GM21825 (cell line): ENCODE measurements around the gene ANKRD33B.
"Not testable (repeated sequence)": the region's sequence is repeated elsewhere in the genome, so short reads cannot be mapped to it uniquely, and the experiment has no call there.

Experiments
- ATAC-seq: cut with Tn5 transposase; IDR thresholded peaks from one replicate; pipeline ENCODE4 v1.9.1; 2021; ENCODE audit warnings: mild to moderate bottlenecking, moderate library complexity; ENCODE audit not compliant: unreplicated experiment

The ANKRD33B gene

DNA sequence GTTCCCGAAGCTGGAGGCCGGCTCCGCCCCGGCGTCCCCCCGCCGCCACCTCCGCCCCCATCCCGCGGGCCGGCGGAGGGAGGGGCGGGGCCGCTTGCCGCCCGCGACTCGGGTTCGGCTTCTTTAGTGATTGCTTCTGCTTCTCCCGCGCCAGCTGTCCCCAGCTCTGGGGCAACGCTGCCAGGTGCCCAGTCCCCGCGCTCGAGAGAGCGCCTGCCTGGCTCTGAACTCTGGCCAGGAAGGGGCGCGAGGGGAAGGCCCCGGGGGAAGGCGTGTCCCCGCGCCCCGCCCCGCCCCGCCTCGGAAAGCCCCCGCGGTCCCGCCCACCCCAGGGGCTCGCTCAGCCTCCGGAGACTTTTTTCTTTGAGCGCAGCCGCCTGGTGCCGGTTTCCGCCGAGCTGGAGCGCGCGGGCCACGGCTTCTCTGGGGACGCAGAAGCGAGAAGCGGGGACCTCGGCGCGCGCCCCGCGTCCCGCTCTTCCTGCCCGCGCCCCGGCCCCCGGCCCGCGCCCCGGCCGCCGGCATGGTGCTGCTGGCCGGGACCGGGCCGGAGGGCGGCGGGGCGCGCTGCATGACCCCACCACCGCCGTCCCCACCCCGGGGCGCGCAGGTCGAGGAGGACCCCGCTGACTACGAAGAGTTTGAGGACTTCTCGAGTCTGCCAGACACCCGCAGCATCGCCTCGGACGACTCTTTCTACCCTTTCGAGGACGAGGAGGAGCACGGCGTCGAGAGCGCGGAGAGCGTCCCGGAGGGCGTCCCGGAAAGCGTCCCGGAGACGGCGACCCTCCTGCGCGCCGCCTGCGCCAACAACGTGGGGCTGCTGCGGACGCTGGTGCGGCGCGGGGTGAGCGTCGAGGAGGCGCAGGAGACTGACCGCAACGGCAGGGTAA, at the start of gene ANKRD33B:
ANKRD33B (plus strand) TSS at position 126 of the 893 bp plus-strand sequence; CDS start at position 524, 398 bp downstream.
- peak; percentile 48 for ATAC-seq

DNA sequence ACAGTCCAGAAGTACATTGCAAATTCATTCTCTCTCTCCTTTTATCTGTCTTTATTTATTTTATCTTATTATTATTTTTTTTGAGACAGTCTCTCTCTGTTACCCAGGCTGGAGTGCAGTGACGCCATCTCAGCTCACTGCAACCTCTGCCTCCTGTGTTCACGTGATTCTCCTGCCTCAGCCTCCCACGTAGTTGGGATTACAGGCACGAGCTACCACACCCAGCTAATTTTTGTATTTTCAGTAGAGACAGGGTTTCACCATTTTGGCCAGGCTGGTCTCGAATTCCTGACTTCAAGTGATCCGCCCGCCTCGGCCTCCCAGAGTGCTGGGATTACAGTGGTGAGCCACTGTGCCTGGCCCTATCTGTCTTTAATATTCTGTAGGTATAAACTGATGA, 49.3 kb upstream of the ANKRD33B start:
- ATAC-seq, result not testable (repeated sequence)

DNA sequence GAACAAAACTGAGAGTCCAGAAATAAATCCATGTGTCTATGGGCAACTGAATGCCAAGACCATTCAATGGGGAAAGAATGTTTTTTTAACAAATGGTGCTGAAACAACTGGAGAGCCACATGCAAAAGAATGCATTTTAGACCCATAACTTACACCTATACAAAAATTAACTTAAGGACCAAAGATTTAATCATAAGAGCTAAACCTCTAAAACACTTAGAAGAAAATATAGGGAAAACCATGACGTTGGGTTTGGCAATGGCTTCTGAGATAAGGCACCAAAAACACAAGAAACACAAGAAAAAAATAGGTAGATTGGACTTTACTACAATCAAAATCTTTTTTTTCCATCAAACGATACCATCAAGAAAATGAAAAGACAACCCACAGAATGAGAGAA, 48.4 kb upstream of the ANKRD33B start:
- no peak for ATAC-seq

DNA sequence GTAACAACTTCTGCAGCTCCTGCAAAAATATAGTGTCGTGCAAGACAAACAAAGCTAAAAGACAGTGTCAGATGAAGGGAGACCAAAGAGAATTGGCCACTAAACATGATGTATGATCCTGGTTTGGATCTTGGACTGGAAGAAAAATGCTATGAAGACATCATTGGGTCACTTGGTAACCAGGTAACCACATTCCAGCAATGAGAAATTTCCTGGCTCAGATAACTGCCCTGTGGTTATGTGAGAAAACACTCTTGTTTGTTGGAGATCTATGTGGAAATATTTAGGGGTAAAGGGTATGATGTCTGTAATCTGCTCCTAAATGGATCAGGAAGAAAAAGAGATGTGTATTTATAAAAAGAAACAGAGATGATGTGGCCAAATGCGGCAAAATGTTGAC, 45.5 kb upstream of the ANKRD33B start:
- no peak for ATAC-seq

DNA sequence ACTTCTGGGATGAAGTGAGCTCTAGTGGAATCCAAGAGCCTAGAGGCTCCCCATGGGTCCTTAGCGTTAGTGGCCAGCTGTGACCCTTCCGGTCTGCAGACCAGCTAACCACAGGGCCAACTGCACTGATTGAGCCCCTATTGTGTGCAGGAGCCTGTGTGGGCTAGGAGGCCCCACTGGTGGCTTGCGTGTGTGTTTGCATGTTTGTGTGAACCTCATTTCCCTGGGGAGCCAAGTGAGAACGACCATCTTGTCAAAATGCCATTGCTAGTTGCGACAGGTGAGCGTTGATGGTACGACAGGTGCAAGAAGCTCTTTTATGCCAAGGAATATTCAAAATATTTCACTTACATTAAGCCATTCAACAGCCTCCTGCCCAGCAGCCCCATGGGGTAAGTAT, 44.1 kb upstream of the ANKRD33B start:
- no peak for ATAC-seq

DNA sequence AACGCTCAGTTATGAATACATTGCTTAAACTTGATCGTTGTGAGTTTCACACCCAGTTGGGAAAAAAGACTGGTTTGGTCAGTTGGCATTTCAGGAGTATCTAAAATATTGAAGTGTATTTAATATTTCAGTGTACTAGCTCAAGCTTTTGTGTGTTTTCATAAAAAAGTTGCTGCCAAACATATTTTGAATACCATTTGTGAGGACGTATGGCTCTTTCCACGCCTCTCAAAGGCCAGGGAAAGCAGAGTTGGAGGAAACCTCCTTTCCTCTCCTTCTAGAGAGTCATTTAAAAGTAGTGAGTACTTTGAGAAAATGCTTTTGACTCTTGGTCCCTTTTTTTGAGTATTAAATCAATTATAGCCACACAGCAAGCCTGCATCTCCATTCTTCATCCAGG, 43.2 kb upstream of the ANKRD33B start:
- no peak for ATAC-seq

DNA sequence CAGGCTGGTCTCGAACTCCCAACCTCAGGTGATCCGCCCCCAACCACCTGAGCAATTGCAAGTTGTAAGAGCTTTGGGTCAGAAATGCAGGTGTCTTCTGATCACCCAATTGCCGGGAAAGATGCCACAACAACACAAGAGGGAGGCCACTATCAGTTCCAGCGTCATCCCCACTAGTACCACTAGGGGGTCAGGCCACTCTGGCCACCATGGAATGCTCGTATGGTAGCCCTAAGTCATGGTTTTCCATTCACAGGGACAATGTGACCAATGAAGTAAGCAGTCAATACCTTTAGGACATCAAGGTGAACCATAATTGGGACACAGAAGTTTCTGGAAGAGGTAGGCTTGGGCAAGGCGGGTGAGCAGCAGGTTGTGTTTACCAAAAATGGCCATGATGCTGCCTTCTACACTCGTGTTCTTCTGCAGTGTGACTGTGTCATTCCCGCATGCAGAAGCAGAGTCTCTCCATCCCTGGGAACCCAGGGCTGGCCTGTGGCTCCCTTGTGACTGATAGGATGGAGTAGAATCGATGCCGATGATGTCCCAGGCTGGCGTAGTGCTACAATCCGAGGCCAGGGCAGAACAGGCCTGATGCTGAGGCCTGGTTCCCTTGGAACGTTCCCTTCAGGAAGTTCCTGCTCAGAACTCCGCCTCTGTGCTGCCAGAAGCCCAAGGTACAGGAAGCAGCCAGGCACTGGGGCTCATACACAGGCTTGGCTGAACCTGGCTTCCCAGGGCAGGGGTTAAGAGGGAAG, 42.2 kb upstream of the ANKRD33B start:
- ATAC-seq, result no peak

DNA sequence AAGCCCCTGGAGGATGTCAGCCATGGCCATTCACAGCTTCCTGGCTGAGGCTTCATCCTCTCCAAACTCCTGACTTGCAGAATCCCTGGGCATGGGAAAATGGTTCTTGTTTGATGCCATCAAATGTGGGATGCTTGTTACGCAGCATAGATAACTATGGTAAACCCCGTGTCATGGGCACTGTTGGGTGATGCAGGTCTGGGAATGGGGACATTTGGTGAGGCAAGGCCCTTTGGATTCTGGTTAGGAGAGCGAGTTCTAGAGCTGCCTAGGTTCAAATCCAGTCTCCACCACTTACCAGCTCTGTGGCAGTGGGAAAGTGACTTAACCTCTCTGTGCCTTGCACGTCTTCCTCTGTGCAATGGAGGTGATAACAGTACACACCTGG, 41.7 kb upstream of the ANKRD33B start:
- ATAC-seq, result no peak

DNA sequence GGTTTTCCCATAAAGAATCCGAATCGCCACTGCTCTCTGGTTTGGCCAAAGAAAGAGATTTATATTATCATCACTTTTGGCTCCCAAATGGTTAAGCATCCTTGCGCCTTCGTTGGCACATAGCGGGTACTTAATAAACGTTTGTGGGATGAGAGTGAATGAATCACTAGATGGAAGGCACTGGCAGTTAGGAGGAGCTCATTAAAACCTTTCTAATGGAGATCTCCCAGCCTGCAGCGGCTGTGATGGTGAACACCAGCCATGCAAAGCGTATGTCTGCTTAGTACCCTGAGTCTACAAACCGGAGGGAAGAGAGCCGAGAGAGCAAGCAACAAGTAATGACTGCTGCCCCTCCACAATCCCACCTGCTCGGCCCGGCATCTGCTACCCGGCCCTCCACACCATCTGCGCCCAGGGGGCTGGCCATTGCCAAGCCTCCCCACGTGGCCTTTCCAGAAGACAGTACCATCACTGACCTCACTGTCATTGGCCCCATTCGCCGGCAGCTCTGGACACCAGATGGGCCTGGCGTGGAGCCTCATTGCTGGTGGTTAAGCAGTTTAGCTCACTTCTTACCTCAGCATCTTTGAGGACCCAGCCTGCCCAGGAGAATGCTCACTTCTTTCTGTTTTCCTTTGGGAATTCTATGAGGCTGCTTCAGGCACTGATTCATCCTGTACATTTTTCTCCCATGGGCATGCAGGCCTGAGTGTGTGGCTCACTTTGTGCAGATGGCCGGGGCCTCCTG, 39.3 kb upstream of the ANKRD33B start:
- ATAC-seq, result no peak

DNA sequence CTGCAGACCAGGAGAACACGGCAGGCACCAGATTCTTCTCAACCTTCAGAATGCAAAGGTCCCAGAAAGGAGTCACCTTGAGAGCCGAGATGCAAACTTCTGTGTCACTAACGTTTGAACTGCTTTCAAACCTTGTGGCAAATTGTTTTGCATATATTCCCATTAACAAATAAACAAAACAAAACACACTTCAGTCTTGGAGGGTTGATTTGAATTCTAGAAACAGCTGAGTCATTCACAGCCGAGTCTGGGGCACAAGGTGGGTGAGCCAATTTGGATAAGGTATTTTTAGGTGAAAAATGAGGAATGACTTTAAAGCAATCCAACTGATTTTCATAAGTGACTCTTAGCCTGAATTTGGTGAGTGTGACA, 38.8 kb upstream of the ANKRD33B start:
- ATAC-seq, result peak; percentile 76

DNA sequence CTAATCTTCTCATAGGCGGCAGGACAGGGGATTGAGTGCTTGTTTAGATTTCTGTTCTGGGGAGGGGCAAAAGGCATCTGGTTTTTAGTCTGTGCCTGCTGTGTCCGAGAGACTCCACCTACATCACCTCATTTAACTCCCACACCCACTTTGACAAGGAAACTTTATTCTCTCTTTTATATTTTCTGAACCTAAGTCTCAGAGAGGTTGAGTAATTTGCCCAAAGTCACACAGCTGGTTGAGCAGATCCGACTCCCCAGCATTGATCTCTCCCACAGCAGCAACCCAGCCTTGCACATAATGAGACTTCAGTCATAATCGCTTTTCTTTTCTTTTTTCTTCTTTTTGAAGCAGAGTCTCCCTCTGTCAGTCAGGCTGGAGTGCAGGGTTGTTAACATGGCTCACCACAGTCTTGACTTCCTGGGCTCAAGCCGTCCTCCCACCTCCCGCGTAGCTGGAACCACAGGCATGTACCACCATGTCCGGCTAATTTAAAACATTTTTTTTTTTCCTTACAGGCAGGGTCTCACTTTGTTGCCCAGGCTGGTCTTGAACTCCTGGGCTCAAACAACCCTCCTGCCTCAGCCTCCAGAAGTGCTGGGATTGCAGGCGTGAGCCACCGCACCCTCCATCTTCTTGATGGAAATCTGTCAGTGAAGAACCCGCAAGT, 36.5 kb upstream of the ANKRD33B start:
- ATAC-seq, result no peak

DNA sequence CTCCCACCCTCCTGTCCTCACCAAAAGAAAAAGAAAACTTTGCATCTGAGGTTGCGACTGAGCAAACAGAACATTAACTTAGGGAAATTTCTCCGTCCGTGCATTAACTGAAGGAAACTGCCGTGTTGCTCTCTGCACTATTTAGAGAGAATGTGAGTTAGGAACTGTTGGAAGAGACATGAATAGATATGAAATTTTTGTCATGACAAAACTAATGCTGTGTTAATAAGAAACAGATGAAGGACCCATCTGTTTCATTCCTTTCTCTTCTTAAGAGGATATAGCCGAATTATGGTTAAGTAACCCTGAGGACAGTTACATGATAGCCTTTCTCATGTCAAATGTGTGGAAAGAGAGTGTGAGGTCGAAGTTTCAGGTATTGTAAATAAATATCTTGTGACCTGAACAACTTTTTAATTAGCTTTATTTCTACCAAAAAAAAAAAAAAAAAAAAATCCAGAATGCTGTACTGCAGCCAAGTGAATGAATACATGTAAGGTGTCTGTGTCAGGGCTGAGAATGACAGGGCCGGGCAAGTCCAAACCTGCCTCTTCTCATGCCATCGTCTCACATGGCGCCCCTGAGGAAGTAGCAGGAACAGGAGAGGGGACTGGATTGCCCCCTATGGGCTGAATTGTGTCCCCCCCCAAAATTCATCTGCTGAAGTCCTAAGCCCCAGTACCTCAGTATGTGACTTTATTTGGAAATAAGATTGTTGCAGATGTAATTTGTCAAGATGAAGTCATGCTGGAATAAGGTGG, 35.6 kb upstream of the ANKRD33B start:
- ATAC-seq, result no peak

DNA sequence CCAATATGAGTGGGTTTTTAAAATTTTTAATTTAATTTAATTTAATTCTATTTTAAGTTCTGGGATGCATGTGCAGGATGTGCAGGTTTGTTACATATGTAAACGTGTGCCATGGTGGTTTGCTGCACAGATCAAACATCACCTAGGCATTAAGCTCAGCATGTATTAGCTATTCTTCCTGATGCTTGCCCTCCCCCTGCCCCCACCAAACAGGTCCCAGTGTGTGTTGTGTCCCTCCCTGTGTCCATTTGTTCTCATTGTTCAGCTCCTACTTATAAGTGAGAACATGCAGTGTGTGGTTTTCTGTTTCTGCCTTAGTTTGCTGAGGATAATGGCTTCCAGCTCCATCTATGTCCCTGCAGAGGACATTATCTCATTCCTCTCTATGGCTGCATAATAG, 35.0 kb upstream of the ANKRD33B start:
- ATAC-seq, result no peak

DNA sequence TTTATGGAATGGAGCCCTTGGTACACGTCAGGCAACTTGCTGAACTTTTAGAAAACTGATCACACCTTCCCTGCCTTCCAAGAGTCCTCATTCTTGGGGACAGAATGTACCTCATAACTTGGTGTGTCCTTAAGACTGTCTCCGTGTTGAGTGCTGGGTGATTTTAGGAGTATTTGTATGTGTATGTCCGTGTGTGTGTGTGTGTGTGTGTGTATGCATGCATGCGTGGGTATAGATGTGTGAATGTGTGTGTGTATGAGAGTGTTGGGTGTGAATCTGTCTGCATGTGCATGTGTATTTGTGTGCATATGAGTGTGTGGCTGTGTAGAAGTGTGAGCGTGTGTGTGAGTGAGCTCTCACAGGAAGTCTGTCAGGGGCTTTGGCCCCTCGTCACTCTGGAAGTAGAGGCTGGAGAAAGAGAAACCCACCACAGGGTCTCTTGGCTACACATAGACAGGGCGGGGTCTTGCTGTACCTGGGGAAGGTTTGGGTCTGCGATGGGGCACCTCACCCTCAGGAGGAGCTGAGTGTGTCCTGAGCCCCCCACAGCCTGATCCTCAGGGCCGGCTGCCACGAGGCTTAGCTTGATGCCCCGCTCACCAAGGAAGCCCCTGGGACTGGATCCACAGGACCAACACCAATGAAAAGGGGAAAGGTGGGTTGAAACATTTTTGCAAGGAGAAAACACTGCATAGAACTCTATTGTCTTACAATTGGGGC, 33.1 kb upstream of the ANKRD33B start:
- no peak for ATAC-seq

DNA sequence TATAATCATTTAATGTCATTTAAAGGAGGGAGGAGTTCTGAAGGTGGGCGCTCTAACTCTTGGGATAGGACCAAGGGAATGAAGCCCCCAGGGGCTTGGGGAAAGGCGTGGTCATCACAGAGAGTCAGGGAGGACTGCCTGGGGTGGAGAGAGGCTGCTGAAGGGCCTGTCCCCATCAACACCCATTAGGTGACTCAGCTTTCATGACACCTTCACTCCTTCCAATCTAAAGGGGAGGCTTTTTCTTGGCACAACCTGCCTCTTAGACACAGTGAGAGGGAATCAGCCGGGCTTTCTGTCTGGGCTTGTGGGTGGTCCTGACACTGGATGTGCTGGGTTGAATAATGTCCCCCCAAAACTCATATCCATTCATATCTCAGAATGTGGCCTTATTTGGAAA, 31.4 kb upstream of the ANKRD33B start:
- ATAC-seq, result no peak

DNA sequence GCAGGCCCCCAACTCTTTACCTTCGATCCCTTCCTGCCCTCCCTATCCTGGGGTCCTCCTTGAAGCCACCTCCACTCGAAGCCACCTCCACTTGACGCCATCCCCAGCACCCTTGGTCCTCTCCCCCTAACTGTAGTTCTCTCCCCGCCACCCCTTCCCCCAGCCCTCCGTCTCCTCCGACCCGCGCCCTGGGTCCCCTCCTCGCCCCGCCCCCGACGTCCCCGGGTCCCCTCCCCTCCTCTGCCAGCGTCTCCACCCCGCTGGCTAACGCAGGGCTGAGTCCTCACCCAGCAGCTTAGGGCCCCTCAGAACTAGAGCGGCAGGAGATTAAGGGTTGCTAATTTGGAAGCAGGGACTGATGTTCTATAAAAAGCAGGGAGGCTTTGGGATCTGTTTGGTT, 30.6 kb upstream of the ANKRD33B start:
- ATAC-seq, result no peak

DNA sequence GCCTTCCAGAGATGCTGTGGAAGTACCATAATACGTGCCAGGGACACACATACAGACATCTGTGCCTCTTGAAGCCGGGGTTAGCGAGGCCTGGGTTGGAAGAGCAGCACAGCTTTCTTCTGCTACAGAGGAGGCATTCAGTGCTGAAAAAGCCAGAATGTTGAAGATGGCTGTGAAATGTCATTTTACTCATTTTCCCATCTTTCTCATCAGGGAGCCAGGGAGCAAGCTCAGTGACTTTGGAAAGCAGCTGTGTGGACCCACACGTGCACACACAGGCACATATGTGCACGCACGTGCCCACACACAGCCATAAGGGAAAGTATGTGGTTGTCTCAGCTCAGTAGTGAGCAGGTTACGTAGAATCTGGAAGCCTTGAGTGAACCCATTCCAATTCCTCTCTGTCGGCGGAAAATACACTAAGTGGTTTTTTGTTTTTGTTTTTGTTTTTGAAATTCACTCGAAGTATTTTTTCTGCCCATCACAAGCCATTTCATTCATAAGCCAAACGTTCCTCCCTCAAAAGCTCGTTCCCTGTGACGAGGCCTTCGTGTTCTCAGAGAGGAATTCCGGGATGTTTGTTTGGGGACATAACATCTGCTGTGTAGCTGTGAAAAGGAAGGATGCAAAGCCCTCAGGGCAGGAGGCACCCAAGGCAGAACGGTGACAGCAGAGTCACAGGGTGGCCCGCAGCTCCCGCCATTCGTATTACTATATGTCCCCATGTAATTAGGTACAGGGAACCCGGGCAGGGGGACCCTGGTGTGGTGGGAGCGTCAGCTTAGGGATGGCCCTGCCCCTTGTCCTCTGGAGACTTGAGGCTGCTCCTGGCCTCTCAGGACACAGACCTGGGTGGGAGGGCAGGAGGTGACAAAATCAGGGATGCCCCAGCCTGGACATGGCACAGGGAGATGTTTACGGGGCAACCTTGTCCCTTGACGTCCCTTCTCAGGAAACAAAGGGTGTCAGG, 29.0 kb upstream of the ANKRD33B start:
- no peak for ATAC-seq

DNA sequence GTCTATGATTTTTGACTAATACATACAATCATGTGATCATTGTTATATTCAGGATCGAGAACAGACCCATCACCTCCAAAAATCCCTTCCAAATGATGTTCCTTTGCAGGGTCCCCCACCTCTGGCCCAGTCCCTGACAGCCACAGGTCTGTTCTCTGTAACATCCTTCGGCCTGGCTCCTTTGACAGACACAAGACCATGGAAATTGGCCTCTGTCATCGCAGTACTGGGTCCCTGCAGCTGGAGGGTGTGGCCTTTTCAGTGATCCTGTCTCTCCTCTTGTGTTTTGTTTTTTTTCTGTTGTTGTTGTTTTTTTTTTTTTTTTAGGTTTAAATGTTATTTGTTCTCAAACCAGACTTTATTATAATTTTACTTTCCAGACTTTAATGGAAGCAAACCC, 27.4 kb upstream of the ANKRD33B start:
- ATAC-seq, result no peak
